Stimulated activated CD8-positive, alpha-beta memory T cell treated with anti-CD3 and anti-CD28 coated beads, Interleukin-7, amount 100 ng/mL, for 4 hours (primary cell): ENCODE results near the gene AFF1.

ENCODE experiments used
- DNase-seq, 2 donors: peaks; one replicate each; pipeline ENCODE4 v3.0.0-alpha.2; 2020; ENCODE audit warnings: low read depth in 2 of 2

AFF1 gene

DNA sequence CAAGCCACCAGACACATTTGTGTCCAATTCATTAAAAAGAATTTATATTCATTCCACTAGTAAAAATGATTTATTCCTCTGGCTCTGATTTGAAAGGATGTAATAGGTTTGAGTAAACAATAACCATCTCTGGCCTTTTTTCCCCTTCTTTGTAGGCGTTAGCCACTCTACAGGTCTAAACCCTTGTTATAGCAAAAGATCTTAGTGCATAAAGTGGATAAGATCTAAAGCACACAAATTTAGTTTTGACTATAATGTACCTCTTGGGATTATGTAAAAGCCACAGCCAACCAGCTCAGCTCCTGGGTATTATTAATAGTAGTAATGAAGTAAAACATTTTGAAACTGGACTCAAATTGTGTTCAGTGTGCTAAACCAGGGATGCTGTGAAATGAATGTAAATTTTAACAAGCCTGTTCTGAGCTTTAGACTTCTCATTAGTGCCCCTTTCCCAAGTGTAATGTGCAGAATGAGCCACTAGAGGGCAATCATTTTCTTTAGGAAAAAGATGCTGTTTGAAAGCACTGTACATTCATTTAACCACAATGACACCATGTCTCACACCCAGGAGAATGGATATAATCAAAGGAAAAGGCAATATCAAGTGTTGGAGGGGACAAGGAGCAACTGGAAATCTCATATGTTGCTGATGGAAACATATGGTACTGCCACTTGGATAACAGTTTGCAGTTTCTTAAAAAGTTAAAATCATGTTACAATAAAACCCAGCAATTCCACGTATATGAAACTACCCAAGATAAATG lies 215.9 kb downstream of the AFF1 start:
- peak in 1 of 2 donors; percentile 8 for DNase-seq

DNA sequence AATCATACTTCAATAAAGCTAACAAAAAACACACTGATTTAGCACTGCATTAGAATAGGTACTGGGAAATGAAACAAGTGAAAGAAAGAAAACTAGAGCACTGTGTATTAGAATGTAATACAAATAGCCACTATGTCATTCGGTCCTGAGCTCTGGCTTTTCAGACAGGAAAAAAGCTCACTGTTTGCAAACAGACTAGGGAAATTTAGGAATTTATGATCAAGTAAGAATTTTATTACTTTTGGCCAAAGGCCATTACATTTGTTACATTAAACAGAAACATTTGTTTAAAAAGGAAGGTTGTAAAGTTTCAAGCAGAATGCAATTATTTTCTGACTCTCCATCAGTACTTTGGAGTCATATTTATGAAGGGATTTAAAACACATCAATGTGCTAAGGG lies 216.9 kb downstream of the AFF1 start:
- no peak for DNase-seq

- no peak for DNase-seq
Measured at GRCh38 chr4:87152310-87153041, 217.7 kb downstream of the AFF1 start.

DNA sequence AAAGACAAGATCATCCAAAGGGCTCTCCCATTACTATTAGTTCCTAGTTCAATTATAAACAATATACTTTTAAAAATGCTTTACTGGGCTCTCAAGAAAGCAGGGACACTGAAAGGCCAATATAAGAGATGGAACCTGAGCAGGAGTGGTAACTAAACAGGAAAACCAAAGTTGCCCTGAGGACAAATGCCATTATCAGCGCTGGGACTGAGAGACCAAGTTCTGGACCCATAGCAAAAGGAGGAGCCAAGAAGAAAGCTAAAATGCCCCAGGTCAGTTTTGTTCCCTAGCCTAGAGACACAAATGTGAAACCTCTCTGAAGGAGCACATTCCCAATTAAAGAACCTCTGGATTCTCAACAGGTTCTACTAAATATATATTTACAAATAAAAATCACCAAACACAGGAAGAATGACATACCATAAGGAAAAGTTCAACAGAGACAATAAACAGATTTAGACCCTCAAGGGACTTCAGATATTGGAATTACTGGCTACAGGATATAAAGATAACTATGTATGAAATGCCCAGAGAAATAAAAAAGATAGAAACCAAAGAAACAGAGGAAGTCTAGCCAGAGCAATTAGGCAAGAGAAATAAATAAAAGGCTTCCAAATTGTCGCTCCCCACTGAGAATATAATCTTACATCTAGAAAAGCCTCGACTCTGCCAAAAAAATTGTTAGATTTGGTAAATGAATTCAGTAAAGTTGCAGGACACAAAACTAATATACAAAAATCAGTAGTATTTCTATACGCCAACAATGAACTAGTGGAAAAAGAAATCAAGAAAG lies 218.5 kb downstream of the AFF1 start:
- no peak for DNase-seq

- no peak for DNase-seq
Measured at GRCh38 chr4:87165892-87166291, 231.1 kb downstream of the AFF1 start.

DNA sequence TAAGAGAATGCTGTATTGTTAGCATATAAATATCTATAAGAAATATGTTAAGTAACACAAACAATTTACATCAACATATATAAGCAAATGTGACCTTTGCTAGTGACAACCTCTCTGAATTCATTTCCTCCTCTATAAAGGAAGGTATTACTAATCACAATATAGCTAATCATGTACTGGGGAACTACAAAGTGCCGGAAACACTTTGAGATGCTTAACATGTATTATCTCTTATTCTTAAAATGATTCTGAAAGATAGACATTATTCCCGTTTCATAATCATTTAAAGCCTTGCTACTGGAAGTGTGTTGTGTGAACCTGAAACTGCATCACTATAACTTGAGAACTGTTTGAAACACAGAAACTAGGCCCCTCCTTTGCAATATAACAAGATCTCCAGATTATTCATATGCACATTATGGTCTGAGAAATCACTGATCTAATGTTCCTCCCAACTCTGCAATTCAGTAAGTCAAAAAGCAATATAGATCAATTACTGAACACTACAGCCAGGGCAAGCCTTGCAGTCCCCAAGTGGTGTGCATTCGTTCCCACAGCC lies 231.6 kb downstream of the AFF1 start:
- no peak for DNase-seq

DNA sequence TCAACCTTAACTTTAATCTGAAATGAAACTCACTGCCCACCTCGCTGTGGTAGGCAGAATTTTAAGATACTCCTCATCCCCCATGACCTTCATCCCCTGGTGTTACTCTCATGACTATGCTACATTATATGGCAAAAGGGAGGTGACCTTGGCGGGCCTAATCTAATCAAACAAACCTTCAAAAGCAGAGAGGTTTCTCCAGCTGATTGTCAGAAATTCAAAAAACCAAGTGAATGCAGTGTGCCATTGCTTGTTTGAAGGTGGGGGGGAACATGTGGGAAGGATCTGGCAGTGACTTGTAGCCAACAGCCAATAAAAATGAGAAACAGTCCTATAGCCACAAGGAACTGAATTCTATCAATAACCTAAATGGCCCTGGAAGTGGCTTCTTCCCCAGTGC lies 237.1 kb downstream of the AFF1 start:
- no peak for DNase-seq

DNA sequence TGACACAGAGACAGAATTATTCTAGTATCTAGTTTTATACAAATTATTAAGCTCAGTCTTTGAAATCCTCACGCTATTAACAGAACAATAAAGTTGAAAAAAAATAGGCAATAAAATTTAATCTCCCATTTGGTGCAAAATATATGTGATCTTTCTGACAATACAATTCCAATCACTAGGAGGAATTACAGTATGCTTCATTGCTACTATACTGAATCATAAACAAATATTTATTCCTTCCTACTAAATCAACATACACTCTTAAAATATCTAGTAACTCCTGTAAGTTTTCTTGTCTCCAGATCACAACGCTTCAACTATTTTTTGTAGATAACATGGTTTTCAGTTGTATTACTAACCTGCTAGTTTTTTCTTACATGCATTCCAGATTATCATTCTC lies 239.9 kb downstream of the AFF1 start:
- DNase-seq: no peak

DNA sequence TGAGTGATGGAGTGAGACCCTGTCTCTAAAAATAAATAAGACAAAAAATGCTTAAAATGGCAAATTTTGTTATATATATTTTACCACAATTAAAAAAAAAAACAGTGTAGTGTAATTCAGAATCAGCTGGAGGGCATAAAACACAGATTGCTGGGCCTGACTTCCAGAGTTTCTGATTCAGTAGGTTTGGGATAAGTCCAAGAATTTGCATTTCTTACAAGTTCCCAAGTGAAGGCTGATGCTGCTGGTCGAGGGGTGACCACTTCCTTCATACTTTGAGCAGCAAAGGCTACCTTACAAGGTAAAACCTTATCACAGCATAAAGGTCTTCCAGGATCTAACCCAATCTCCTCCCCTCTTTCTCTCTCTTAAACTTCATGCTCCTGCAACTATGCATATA lies 244.9 kb downstream of the AFF1 start:
- no peak for DNase-seq

DNA sequence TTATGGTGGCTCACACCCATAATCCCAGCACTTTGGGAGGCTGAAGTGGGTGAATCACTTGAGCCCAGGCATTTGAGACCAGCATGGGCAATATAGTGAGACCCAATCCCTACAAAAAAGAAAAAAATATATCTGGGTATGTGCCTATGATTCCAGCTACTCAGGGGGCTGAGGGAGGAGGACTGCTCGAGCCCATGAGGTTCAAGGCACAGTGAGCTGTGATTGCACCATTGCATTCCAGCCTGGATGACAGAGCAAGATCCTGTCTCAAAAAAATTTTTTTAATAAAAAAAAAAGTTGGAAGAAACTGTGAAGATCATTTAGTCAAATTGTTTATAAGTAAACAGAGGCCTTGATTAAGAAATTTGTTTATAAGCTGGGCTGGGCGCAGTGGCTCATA lies 246.0 kb downstream of the AFF1 start:
- no peak for DNase-seq

- no peak for DNase-seq
Measured at GRCh38 chr4:87185146-87185870, 250.5 kb downstream of the AFF1 start.

- DNase-seq: no peak
Measured at GRCh38 chr4:87188048-87188447, 253.2 kb downstream of the AFF1 start.

DNA sequence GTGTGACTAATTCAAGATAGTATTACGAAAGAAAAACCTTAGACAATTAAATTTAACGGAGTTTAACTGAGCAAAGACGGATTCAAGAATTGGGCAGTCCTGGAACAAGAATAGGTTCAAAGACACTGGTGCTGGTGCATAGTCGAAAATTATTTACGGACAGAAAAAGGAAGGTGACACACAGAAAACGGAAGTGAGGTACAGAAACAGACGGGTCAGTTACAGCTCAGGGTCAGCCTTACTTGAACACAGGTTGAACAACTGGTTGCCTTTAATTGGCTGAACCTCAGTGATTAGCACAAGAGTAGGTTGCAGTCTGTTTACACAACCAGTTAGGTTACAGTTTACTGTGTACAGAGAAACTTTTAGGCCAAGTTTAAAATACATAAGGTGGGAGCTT lies 254.1 kb downstream of the AFF1 start:
- DNase-seq: no peak
